Nephron progenitor cell (in vitro differentiated cells): ENCODE results near the gene ZNF618.

Experiments used
- DNase-seq: peaks from one replicate; pipeline ENCODE4 v3.0.0; 2021
- H3K27ac Mint-ChIP-seq: 2 replicates; pipeline ENCODE4 v1.8.0; 2021; ENCODE audit warnings: mild to moderate bottlenecking, moderate library complexity, mixed read lengths
- H3K27me3 Mint-ChIP-seq: 2 replicates; pipeline ENCODE4 v1.8.0; 2021; ENCODE audit warnings: mild to moderate bottlenecking, low read depth, mixed read lengths; ENCODE audit not compliant: poor library complexity
- H3K36me3 Mint-ChIP-seq: 2 replicates; pipeline ENCODE4 v1.8.0; 2021; ENCODE audit warnings: low read depth, mixed read lengths
- H3K4me1 Mint-ChIP-seq: 2 replicates; pipeline ENCODE4 v1.8.0; 2021; ENCODE audit warnings: mixed read lengths
- H3K4me3 Mint-ChIP-seq: 2 replicates; pipeline ENCODE4 v1.8.0; 2021; ENCODE audit warnings: mild to moderate bottlenecking, moderate library complexity, mixed read lengths
- H3K9me3 Mint-ChIP-seq: 2 replicates; pipeline ENCODE4 v1.8.0; 2021; ENCODE audit warnings: mild to moderate bottlenecking, moderate library complexity, mixed read lengths
- CTCF ChIP-seq: fragments of 200-600 bp; sonication (generic); IDR thresholded peaks from 2 replicates; pipeline ENCODE4 v1.5.0; 2021; ENCODE audit warnings: antibody characterized with exemption

ZNF618 gene

GRCh38 chr9:114059047-114059803 is 183.1 kb downstream of the ZNF618 start:
- no peak overlapping the region for H3K4me3 Mint-ChIP-seq
- H3K27ac Mint-ChIP-seq, result no peak overlapping the region
- TF ChIP-seq CTCF, result no peak
- no peak for DNase-seq
- H3K27me3 Mint-ChIP-seq, result peaks cover 6% of the 10 kb centered on the region
- H3K9me3 Mint-ChIP-seq, result peaks cover 6% of the 10 kb centered on the region
- peaks cover 23% of the 10 kb centered on the region for H3K36me3 Mint-ChIP-seq
- H3K4me1 Mint-ChIP-seq, result peaks cover 60% of the 10 kb centered on the region

GRCh38 chr9:114060070-114060469 is 184.0 kb downstream of the ZNF618 start:
- H3K27me3 Mint-ChIP-seq, result peaks cover 6% of the 10 kb centered on the region
- peaks cover 23% of the 10 kb centered on the region for H3K36me3 Mint-ChIP-seq
- TF ChIP-seq CTCF, result no peak
- no peak overlapping the region for H3K4me3 Mint-ChIP-seq
- peaks cover 6% of the 10 kb centered on the region for H3K9me3 Mint-ChIP-seq
- H3K27ac Mint-ChIP-seq, result peak overlapping the region; percentile 89
- H3K4me1 Mint-ChIP-seq, result peaks cover 55% of the 10 kb centered on the region
- no peak for DNase-seq

- peaks cover 19% of the 10 kb centered on the region for H3K36me3 Mint-ChIP-seq
- TF ChIP-seq CTCF, result no peak
- no peak for DNase-seq
- H3K27me3 Mint-ChIP-seq, result peaks cover 6% of the 10 kb centered on the region
- no peak overlapping the region for H3K27ac Mint-ChIP-seq
- H3K9me3 Mint-ChIP-seq, result peaks cover 6% of the 10 kb centered on the region
- no peak overlapping the region for H3K4me3 Mint-ChIP-seq
- H3K4me1 Mint-ChIP-seq, result peaks cover 48% of the 10 kb centered on the region
These were observed 184.6 kb downstream of the ZNF618 start for GRCh38 chr9:114060711-114061110.

GRCh38 chr9:114061292-114061691 is 185.2 kb downstream of the ZNF618 start:
- H3K9me3 Mint-ChIP-seq, result peaks cover 6% of the 10 kb centered on the region
- TF ChIP-seq CTCF, result no peak
- H3K4me1 Mint-ChIP-seq, result peaks cover 43% of the 10 kb centered on the region
- DNase-seq, result no peak
- H3K36me3 Mint-ChIP-seq, result peaks cover 17% of the 10 kb centered on the region
- H3K4me3 Mint-ChIP-seq, result no peak overlapping the region
- H3K27ac Mint-ChIP-seq, result no peak overlapping the region
- peaks cover 6% of the 10 kb centered on the region for H3K27me3 Mint-ChIP-seq

GRCh38 chr9:114061830-114062474 is 185.8 kb downstream of the ZNF618 start:
- Mint-ChIP-seq H3K4me3 (no peak overlapping the region), H3K27me3 (peaks cover 8% of the 10 kb centered on the region), H3K9me3 (peaks cover 6% of the 10 kb centered on the region), H3K4me1 (peaks cover 36% of the 10 kb centered on the region), H3K36me3 (peaks cover 10% of the 10 kb centered on the region), H3K27ac (no peak overlapping the region)
- TF ChIP-seq CTCF, result no peak
- DNase-seq, result no peak
